ENCODE measurements around the gene SPATA7.

- TF ChIP-seq GATA2 (IDR thresholded peaks at IDR 0.05; ENCODE audit: low read depth, low read length), result no peak
- no peak for TF ChIP-seq GATA3 (IDR thresholded peaks at IDR 0.05; ENCODE audit: low read depth, low read length)
Observed at GRCh38 chr14:88342980-88343379, 42.5 kb upstream of the SPATA7 start.
